ENCODE measurements around the gene GCGR. TPM values are rescaled to one million over a fixed set of nuclear protein-coding genes. Genes with fewer than 3 reads are reported as not detected.
A peak's percentile ranks its signal among the peaks of the same experiment; 100 is the strongest.

The GCGR gene
- total and polyA plus RNA-seq, 2 of the 13 experiments (the other 11 are each of a cell fraction or from before 2014, with no cell fraction given): 0.04 to 0.13 TPM

GRCh38 chr17:81814748-81815645 is 11.0 kb downstream of the GCGR start (continued):
- TF ChIP-seq KDM4B (CRISPR knock-in tag; IDR thresholded peaks at IDR 0.05) (peak; percentile 47; the same call in 1 of the 2 replicates), SKIL (CRISPR knock-in tag; IDR thresholded peaks at IDR 0.05; ENCODE audit: borderline replicate concordance) (no peak), KAT7 (CRISPR knock-in tag; IDR thresholded peaks at IDR 0.05; ENCODE audit: borderline replicate concordance) (0 out of 2 replicates have a peak, but pooled peaks have one; percentile 45), ZFP41 (CRISPR knock-in tag; IDR thresholded peaks at IDR 0.05; ENCODE audit: borderline replicate concordance) (no peak), TOPORS (CRISPR knock-in tag; IDR thresholded peaks at IDR 0.05) (no peak), ZBTB4 (CRISPR knock-in tag; IDR thresholded peaks at IDR 0.05; ENCODE audit: borderline replicate concordance) (no peak), ZNF672 (CRISPR knock-in tag; IDR thresholded peaks at IDR 0.05) (no peak), MLLT10 (CRISPR knock-in tag; IDR thresholded peaks at IDR 0.05) (no peak), HMGXB3 (CRISPR knock-in tag; IDR thresholded peaks at IDR 0.05; ENCODE audit: borderline replicate concordance) (no peak), FOXA1 (IDR thresholded peaks at IDR 0.05) (no peak), FOXA1 (CRISPR knock-in tag; IDR thresholded peaks at IDR 0.05) (peak; percentile 52; the same call in 1 of the 2 replicates), TEAD3 (CRISPR knock-in tag; optimal IDR thresholded peaks at IDR 0.05; ENCODE audit: borderline replicate concordance) (no peak), ZNF484 (CRISPR knock-in tag; IDR thresholded peaks at IDR 0.05; ENCODE audit: borderline replicate concordance, low read depth) (no peak), ZFP36 (IDR thresholded peaks at IDR 0.05; ENCODE audit: borderline replicate concordance, low read depth, low read length, partially characterized antibody) (no peak), AGO1 (IDR thresholded peaks at IDR 0.05; ENCODE audit: low read depth, low read length, poor library complexity, severe bottlenecking) (no peak), MATR3 (CRISPR knock-in tag; IDR thresholded peaks at IDR 0.05) (no peak), NR2F1 (CRISPR knock-in tag; IDR thresholded peaks at IDR 0.05) (no peak)
- TF ChIP-seq, protein P1, sequence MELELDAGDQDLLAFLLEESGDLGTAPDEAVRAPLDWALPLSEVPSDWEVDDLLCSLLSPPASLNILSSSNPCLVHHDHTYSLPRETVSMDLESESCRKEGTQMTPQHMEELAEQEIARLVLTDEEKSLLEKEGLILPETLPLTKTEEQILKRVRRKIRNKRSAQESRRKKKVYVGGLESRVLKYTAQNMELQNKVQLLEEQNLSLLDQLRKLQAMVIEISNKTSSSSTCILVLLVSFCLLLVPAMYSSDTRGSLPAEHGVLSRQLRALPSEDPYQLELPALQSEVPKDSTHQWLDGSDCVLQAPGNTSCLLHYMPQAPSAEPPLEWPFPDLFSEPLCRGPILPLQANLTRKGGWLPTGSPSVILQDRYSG (CRISPR knock-in tag; IDR thresholded peaks at IDR 0.05): no peak

All from HepG2 (cell line).